VCaP (cell line): ENCODE data around the gene FUZ.

Source experiments
- H3K27ac ChIP-seq: fragments of 450-650 bp; 2 replicates; pipeline ENCODE4 v1.5.1; 2017
- TF ChIP-seq, protein P1 (sequence below): fragments of 450-650 bp; conservative IDR thresholded peaks from 2 replicates; pipeline ENCODE4 v1.5.1; 2017; ENCODE audit warnings: mild to moderate bottlenecking, moderate library complexity

FUZ gene

DNA sequence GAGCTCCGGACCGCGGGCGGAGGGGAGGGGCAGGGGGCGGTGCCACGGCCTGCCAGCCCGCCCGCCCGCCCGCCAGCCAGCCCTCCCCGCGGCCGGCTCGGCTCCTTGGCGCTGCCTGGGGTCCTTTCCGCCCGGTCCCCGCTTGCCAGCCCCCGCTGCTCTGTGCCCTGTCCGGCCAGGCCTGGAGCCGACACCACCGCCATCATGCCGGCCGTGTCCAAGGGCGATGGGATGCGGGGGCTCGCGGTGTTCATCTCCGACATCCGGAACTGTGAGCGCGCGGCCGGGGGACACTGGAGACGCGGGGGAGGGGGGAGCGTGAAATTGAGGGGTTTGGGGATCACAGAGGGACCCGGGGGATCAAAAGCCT is 46.2 kb downstream of the FUZ start, which contains the start of gene AP2A1:
Gene AP2A1 (plus strand): TSS at position 72 of the 370 bp plus-strand sequence. CDS start 133 bp downstream, at position 205.
- peak within 1 kb of the TSS; percentile 79 for H3K27ac ChIP-seq

DNA sequence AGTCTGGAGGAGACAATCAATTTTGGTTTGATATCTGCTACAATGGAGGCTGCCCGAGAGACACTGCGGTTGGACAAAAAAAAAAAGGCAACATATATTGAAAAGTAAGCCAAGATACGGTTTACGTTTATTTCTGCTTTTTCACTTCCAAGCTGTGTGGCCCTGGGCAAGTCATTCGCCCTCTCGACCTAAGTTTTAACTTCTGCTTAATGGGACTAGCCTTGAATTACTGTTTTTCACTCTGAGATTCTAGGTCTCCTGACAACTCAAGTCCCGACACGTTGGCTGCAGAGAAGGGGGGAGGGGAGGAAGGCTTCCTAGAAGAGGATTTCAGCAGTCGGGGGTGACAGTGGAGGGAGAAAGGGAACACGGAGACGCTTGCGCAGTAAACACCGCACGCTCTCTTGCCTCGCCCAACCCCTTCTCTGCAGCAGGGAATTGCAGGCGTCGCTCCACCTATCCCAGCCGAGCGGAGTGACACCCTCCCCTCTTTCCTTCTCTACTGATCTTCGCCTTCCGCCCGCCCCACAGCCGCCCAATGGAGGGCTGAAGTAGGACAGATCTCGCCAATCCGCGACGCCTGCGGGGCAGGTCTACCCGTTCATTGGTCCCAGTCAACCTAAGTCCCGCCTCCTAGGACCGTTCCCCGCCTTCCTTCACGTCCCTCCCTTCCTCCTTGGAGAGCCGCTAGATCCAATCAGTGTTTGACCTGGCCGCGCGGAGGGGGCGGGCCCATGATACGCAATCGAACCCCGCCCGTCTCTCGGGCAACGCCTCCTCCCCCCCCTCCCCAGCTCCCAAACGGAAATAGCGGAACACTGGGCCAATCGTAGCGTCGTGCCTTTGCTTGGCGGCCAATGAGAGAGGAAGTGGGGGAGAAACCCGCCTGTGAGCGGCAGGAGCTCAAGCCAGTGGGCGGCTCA is 46.8 kb downstream of the FUZ start:
- TF ChIP-seq, protein P1, sequence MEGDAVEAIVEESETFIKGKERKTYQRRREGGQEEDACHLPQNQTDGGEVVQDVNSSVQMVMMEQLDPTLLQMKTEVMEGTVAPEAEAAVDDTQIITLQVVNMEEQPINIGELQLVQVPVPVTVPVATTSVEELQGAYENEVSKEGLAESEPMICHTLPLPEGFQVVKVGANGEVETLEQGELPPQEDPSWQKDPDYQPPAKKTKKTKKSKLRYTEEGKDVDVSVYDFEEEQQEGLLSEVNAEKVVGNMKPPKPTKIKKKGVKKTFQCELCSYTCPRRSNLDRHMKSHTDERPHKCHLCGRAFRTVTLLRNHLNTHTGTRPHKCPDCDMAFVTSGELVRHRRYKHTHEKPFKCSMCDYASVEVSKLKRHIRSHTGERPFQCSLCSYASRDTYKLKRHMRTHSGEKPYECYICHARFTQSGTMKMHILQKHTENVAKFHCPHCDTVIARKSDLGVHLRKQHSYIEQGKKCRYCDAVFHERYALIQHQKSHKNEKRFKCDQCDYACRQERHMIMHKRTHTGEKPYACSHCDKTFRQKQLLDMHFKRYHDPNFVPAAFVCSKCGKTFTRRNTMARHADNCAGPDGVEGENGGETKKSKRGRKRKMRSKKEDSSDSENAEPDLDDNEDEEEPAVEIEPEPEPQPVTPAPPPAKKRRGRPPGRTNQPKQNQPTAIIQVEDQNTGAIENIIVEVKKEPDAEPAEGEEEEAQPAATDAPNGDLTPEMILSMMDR: no peak
- peak overlapping the region; percentile 79 for H3K27ac ChIP-seq

More for the DNA sequence above, 46.2 kb downstream of the FUZ start, which contains the start of gene AP2A1:
- TF ChIP-seq, protein P1: no peak

DNA sequence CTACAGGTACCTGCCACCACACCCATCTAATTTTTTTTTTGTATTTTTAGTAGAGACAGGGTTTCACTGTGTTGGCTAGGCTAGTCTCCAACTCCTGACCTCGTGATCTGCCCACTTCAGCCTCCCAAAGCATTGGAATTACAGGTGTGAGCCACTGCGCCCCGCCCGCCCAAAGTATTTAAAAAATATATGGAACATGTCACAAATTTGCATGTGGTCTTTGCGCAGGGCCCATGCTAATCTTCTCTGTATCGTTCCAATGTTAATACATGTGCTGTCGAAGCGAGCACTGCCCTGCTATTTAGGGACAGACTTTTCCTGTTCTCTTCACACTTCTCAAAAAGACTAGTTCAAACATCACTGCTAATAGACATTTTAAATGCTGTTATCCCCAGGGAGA is 48.8 kb downstream of the FUZ start:
- no peak overlapping the region for H3K27ac ChIP-seq
- TF ChIP-seq, protein P1: no peak

DNA sequence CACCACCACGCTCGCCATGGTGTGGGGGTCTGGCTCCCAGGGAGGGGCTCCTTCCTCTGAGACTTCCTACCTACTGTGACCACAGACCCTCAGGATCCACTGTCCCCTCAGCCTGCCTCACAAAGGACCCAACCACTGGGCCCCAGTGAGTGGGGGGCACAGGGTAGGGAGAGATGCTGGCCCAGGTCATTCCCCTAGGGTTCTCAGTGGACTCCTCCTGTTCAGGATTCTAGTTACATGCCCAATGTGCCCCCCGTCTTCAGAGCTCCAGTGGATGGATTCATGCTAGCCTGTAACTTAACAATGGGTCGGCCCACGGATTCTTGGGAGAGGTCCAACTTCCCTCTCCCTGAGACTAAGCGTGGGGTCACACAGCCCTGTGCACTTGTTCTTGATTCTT is 49.9 kb downstream of the FUZ start, which contains the start of gene TSKS:
Gene TSKS (minus strand): TSS at position 77 of the 400 bp plus-strand sequence. CDS start 59 bp downstream, at position 18.
- no peak within 1 kb of the TSS for H3K27ac ChIP-seq

DNA sequence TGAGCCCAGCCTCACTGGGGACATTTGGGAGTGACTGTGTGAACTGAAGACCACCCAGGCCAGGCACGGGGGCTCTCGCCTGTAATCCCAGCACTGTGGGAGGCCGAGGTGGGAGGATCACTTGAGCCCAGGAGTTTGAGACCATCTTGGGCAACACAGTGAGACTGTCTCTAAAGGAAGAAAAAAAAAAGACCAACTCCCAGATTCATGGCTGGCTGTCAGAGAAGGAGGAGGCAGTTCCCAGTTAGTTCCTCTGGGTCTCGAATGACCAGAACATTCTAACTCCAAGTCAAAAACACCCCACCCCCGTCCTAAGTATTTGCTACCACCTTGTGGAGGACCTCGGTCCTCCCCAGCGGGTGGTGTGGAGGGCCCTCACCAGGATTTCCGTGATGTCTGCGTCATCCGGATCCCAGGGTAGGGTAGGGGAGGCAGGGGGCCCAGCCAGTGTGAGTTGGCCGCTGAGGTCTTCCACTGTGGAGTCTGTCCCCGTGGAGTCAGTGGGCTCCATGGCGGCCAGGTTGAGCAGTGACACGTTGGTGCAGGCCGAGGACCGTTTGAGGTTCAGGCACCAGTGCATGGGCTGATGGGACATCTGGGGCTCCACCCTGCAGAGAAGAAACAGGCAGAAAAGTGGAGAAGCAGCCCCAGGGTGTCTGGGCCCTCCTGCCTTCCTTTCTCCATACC is 51.3 kb downstream of the FUZ start:
- TF ChIP-seq, protein P1: no peak
- no peak overlapping the region for H3K27ac ChIP-seq

More for the DNA sequence above, 49.9 kb downstream of the FUZ start, which contains the start of gene TSKS:
- TF ChIP-seq, protein P1: no peak

DNA sequence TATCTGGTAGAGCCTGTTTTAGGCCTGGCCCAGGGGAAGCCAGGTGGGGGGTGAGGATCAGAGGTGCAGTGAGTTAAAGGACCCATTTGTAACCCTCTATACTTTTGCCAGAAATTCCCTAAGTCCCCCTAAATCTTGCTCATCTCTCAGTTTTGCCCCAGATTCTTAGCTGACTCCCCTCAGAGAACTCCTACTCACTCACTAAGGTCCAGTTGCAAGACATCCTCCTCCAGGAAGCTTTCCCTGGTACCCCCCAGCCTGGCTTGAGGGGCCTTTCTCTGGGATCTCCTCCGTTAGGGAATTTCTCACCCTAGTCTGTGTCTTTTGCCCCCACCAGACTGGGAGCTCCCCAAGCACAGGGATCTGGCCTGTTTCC is 51.9 kb downstream of the FUZ start:
- H3K27ac ChIP-seq: no peak overlapping the region
- TF ChIP-seq, protein P1: no peak

DNA sequence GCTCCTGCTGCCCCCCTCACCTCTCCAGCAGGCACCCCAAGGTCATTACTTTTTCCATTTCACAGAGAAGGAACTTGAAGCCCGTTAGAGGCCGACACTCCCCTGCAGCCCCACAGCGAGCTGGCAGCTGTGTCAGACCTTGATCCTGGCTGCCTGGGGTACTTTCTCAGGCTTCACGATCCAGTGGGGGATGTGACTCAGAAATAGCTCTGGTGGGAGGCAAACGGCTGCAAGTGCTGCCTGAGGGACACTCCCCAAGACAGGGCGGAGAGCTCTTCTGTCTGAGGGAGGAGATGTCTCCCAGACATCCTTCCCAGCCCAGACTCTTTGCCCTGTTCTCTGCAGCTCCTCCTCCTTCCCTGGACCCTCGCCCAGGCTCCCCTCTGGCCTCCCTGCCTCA is 54.8 kb downstream of the FUZ start:
- TF ChIP-seq, protein P1: no peak
- H3K27ac ChIP-seq: no peak overlapping the region
